ENCODE results near the gene NIT1. TPM values are rescaled to one million over a fixed set of nuclear protein-coding genes. Genes with fewer than 3 reads are reported as not detected.

NIT1 gene
- total RNA-seq, 1 donor from 2014 or later = 48.6 TPM

- Mint-ChIP-seq H3K4me3 (no peak overlapping the region), H3K27me3 (ENCODE audit: low read depth) (peaks cover 8% of the 10 kb centered on the region), H3K9me3 (no peaks in the 10 kb centered on the region), H3K36me3 (ENCODE audit: low read depth) (no peaks in the 10 kb centered on the region), H3K4me1 (peaks cover 4% of the 10 kb centered on the region), H3K27ac (ENCODE audit: unreplicated experiment) (no peak overlapping the region)
- no peak for DNase-seq (ENCODE audit: low read depth, low spot score)
- no peak for TF ChIP-seq CTCF (conservative IDR thresholded peaks at IDR 0.05)
Measured at GRCh38 chr1:161091796-161092507, 26.0 kb upstream of the NIT1 start.

- no peak for DNase-seq (ENCODE audit: low read depth, low spot score)
- Mint-ChIP-seq H3K36me3 (ENCODE audit: low read depth) (no peaks in the 10 kb centered on the region), H3K27ac (ENCODE audit: unreplicated experiment) (no peak overlapping the region), H3K4me3 (no peak overlapping the region), H3K4me1 (peaks cover 10% of the 10 kb centered on the region), H3K9me3 (no peaks in the 10 kb centered on the region), H3K27me3 (ENCODE audit: low read depth) (peaks cover 9% of the 10 kb centered on the region)
- TF ChIP-seq CTCF (conservative IDR thresholded peaks at IDR 0.05) = no peak
Measured at GRCh38 chr1:161092621-161093028, 25.3 kb upstream of the NIT1 start.

GRCh38 chr1:161094481-161094880 lies 23.4 kb upstream of the NIT1 start:
- TF ChIP-seq CTCF (conservative IDR thresholded peaks at IDR 0.05) = no peak
- DNase-seq (ENCODE audit: low read depth, low spot score) = no peak
- H3K27me3 Mint-ChIP-seq (ENCODE audit: low read depth) = peaks cover 19% of the 10 kb centered on the region
- H3K27ac Mint-ChIP-seq (ENCODE audit: unreplicated experiment) = no peak overlapping the region
- H3K4me3 Mint-ChIP-seq = no peak overlapping the region
- H3K36me3 Mint-ChIP-seq (ENCODE audit: low read depth) = peaks cover 2% of the 10 kb centered on the region
- H3K4me1 Mint-ChIP-seq = peaks cover 23% of the 10 kb centered on the region
- no peaks in the 10 kb centered on the region for H3K9me3 Mint-ChIP-seq

- no peak overlapping the region for H3K27ac Mint-ChIP-seq (ENCODE audit: unreplicated experiment)
- H3K9me3 Mint-ChIP-seq = no peaks in the 10 kb centered on the region
- DNase-seq (ENCODE audit: low read depth, low spot score) = no peak
- peaks cover 19% of the 10 kb centered on the region for H3K27me3 Mint-ChIP-seq (ENCODE audit: low read depth)
- peaks cover 23% of the 10 kb centered on the region for H3K4me1 Mint-ChIP-seq
- TF ChIP-seq CTCF (conservative IDR thresholded peaks at IDR 0.05) = no peak
- H3K4me3 Mint-ChIP-seq = no peak overlapping the region
- peaks cover 2% of the 10 kb centered on the region for H3K36me3 Mint-ChIP-seq (ENCODE audit: low read depth)
Measured at GRCh38 chr1:161095230-161095629, 22.7 kb upstream of the NIT1 start.

- no peak for TF ChIP-seq CTCF (conservative IDR thresholded peaks at IDR 0.05)
Measured at GRCh38 chr1:161096015-161096414, 21.9 kb upstream of the NIT1 start.

More at GRCh38 chr1:161096015-161096414, 21.9 kb upstream of the NIT1 start:
- no peak for DNase-seq (ENCODE audit: low read depth, low spot score)
- Mint-ChIP-seq H3K4me3 (peak overlapping the region; percentile 35), H3K27me3 (ENCODE audit: low read depth) (peaks cover 19% of the 10 kb centered on the region), H3K36me3 (ENCODE audit: low read depth) (peaks cover 2% of the 10 kb centered on the region), H3K9me3 (no peaks in the 10 kb centered on the region), H3K4me1 (peaks cover 23% of the 10 kb centered on the region), H3K27ac (ENCODE audit: unreplicated experiment) (no peak overlapping the region)

Data from neural crest cell (in vitro differentiated cells).